ENCODE results near the gene IL1RL1.

GRCh38 chr2:102345329-102345920, 34.1 kb downstream of the IL1RL1 start:
- TF ChIP-seq EZH2 (IDR thresholded peaks at IDR 0.05; ENCODE audit: borderline replicate concordance, insufficient read depth, low read length, poor library complexity, severe bottlenecking) (no peak), CTCF (IDR thresholded peaks at IDR 0.05; ENCODE audit: poor library complexity, severe bottlenecking) (no peak), TAF1 (IDR thresholded peaks at IDR 0.05; ENCODE audit: low read depth) (no peak), EP300 (conservative IDR thresholded peaks at IDR 0.05; ENCODE audit: poor library complexity, severe bottlenecking) (no peak), REST (IDR thresholded peaks at IDR 0.05; ENCODE audit: borderline replicate concordance) (no peak), POLR2AphosphoS5 (IDR thresholded peaks at IDR 0.05) (no peak), MXI1 (conservative IDR thresholded peaks at IDR 0.05; ENCODE audit: poor library complexity, severe bottlenecking) (no peak)
